ENCODE data around the gene MVK.

DNA sequence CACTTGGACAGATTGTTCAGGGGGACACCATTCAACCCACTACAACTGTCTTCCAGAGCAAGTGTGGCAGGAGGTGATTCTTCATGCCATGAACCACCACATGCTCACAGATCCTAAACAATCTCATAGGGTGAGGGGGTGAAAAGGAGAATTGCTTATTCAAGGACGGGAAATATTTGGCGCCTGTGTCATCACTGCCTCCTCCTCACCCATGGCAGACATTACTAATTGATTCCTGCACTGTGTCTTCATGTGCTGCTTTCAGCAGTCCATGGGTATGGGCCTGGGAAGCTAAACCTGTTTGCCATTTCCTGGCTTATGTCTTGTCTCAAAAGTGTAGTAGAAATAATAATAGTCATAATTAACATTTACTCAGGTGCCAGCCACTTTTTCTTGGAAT, 31.6 kb upstream of the MVK start:
- TF ChIP-seq EZH2 (IDR thresholded peaks at IDR 0.05; ENCODE audit: insufficient read depth, low read length) = no peak
- TF ChIP-seq, protein P1, sequence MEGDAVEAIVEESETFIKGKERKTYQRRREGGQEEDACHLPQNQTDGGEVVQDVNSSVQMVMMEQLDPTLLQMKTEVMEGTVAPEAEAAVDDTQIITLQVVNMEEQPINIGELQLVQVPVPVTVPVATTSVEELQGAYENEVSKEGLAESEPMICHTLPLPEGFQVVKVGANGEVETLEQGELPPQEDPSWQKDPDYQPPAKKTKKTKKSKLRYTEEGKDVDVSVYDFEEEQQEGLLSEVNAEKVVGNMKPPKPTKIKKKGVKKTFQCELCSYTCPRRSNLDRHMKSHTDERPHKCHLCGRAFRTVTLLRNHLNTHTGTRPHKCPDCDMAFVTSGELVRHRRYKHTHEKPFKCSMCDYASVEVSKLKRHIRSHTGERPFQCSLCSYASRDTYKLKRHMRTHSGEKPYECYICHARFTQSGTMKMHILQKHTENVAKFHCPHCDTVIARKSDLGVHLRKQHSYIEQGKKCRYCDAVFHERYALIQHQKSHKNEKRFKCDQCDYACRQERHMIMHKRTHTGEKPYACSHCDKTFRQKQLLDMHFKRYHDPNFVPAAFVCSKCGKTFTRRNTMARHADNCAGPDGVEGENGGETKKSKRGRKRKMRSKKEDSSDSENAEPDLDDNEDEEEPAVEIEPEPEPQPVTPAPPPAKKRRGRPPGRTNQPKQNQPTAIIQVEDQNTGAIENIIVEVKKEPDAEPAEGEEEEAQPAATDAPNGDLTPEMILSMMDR (IDR thresholded peaks at IDR 0.05; ENCODE audit: insufficient read depth, low read depth, low read length) = no peak

Data from astrocyte (in vitro differentiated cells and primary cell).